Lung (tissue), 12 donors: ENCODE measurements around the gene CEP85L. TPM values are rescaled to one million over a fixed set of nuclear protein-coding genes. Genes with fewer than 3 reads are reported as not detected.

Experiments
- ATAC-seq: fragments of 200-7000 bp; cut with Tn5 transposase; one replicate; pipeline ENCODE4 v1.9.1; 2020; ENCODE audit warnings: moderate number of reproducible peaks; ENCODE audit not compliant: insufficient read depth, low FRiP score
- DNase-seq, 3 donors: peaks; one replicate each; pipeline ENCODE4 v3.0.0-alpha.2; 2013 to 2017
- H3K27ac ChIP-seq, 2 donors: one replicate each; pipeline ENCODE4 v1.5.1; 2013; ENCODE audit warnings: mild to moderate bottlenecking in 2 of 2, moderate library complexity in 2 of 2, control low read depth in 1 of 2, inconsistent platforms in 1 of 2, low read depth in 1 of 2, low read length in 1 of 2
- H3K27me3 ChIP-seq, 3 donors: one replicate each; pipeline ENCODE4 v1.5.1; 2013; ENCODE audit warnings: low read length in 2 of 3; ENCODE audit not compliant: control insufficient read depth in 3 of 3, insufficient read depth in 3 of 3
- H3K36me3 ChIP-seq, 4 donors: one replicate each; pipeline ENCODE4 v1.5.1; 2013; ENCODE audit warnings: low read length in 4 of 4, mild to moderate bottlenecking in 1 of 4, moderate library complexity in 1 of 4; ENCODE audit not compliant: control insufficient read depth in 4 of 4, insufficient read depth in 4 of 4
- H3K4me1 ChIP-seq, 5 donors: one replicate each; pipeline ENCODE4 v1.5.1; 2013; ENCODE audit warnings: low read length in 5 of 5, mild to moderate bottlenecking in 2 of 5, moderate library complexity in 1 of 5; ENCODE audit not compliant: control insufficient read depth in 5 of 5, insufficient read depth in 5 of 5
- H3K4me3 ChIP-seq: one replicate; pipeline ENCODE4 v1.5.1; 2013; ENCODE audit warnings: mild to moderate bottlenecking, control low read depth, moderate library complexity
- H3K9ac ChIP-seq, 2 donors: one replicate each; pipeline ENCODE4 v1.5.1; 2013; ENCODE audit warnings: low read length in 2 of 2, control low read depth in 1 of 2; ENCODE audit not compliant: insufficient read depth in 1 of 2
- H3K9me3 ChIP-seq, 4 donors: one replicate each; pipeline ENCODE4 v1.5.1; 2013; ENCODE audit warnings: low read length in 3 of 4, mild to moderate bottlenecking in 1 of 4, moderate library complexity in 1 of 4; ENCODE audit not compliant: control insufficient read depth in 4 of 4, insufficient read depth in 3 of 4
- WGBS, 2 donors: extraction: QIAGEN DNeasy Blood & Tissue Kit; methylation state at CpG; one replicate each; pipeline ENCODE4 v1.1.7; 2013; 5-methylcytosine and 5-hydroxymethylcytosine counted together
- polyA plus RNA-seq, 2 donors: library from polyadenylated mRNA; stranded (reverse); fragments of 200-250 nt; gene quantifications; one replicate each; pipeline ENCODE4 v1.2.1, GENCODE V29; 2013
- total RNA-seq, 2 donors: library from RNA; depleted of rRNA in 1 of 2; stranded (reverse); fragments of >200 nt in 1 of 2; gene quantifications; one replicate each; pipeline ENCODE4 v1.2.1, GENCODE V29; 2014 to 2021
- TF ChIP-seq, protein P1 (sequence below): IDR thresholded peaks from 2 replicates; pipeline ENCODE4 v1.5.1; 2012; ENCODE audit warnings: mild to moderate bottlenecking; ENCODE audit errors: control extremely low read depth, extremely low read depth
- donor health status: control.
- donor health status: control.
- donor health status: Bipolar disorder and iron deficiency.
- donor health status: healthy.
- donor health status: DM: yes; HTN: yes; CAD: no.

Gene CEP85L
- total and polyA plus RNA-seq, 4 donors, result 1.3 to 40.8 (median 7.1) TPM

DNA sequence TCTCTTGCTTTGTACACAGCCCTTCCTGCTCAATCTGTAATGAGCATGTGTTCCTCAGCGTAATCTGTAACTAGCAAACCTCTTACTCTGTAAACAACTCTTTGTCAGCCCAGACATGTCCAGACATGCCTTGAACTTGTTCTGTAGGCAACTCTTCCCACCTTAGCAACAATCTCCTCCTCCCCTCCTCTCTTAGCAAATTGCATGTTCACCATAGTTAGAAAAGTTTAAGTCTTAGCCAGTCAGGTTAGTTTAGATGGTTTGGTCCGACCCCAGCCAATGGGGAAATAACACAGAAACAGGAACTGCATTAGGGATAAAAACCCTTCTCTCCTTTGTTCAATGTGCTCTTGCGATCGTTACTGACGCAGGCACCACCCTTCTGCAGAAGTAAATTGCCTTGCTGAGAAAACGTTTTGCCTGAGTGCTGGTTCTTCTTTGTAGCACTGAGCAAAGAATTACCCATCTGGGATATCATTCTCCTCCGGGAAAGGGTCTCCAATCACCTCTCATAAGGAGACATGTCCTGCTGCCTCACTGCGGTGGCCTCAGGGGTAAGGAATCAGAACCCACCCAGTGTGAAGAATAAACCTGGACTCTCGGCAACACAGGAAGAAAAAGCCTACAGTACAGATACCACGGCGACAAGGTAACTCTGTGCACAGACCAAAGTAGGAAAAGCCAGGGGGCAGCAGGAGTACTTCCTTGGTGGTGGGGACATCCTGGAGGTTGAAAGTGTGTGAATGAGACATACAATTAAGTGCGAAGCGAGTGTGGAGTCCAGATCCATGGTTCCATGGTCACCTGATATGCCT, 77.1 kb downstream of the CEP85L start:
- no peaks in the 10 kb centered on the region for H3K27me3 ChIP-seq
- peaks cover 3 to 28% (median 6%) of the 10 kb centered on the region in 4 donors for H3K36me3 ChIP-seq
- H3K9me3 ChIP-seq, result peaks cover 5 to 27% (median 15%) of the 10 kb centered on the region in 4 donors
- no peak overlapping the region for H3K9ac ChIP-seq
- H3K4me3 ChIP-seq, result no peak overlapping the region
- DNase-seq (no peak), ATAC-seq (no peak)
- TF ChIP-seq, protein P1, sequence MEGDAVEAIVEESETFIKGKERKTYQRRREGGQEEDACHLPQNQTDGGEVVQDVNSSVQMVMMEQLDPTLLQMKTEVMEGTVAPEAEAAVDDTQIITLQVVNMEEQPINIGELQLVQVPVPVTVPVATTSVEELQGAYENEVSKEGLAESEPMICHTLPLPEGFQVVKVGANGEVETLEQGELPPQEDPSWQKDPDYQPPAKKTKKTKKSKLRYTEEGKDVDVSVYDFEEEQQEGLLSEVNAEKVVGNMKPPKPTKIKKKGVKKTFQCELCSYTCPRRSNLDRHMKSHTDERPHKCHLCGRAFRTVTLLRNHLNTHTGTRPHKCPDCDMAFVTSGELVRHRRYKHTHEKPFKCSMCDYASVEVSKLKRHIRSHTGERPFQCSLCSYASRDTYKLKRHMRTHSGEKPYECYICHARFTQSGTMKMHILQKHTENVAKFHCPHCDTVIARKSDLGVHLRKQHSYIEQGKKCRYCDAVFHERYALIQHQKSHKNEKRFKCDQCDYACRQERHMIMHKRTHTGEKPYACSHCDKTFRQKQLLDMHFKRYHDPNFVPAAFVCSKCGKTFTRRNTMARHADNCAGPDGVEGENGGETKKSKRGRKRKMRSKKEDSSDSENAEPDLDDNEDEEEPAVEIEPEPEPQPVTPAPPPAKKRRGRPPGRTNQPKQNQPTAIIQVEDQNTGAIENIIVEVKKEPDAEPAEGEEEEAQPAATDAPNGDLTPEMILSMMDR, result no peak
- 94% methylated on average over 13 of the region's 13 CpGs for WGBS, 2 donors
- no peaks in the 10 kb centered on the region for H3K4me1 ChIP-seq
- H3K27ac ChIP-seq, result no peak overlapping the region

DNA sequence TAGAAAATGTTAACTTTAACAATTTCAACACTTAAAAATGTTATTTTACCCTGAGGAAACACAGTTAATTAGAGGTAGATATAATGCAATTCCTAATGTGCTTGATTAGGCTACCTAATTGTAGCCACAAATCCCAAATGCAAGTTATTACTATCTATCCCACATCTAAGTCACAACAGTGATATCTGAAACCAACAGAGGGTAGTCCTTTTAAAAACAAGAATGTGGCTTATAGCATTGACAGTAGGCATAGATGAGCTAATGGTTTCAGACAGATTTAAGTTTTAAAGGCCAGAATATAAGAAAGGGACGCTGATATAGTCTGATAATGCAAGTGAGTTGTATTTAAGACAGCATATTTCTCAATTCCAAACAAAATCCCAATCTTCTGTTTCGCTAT, 80.3 kb downstream of the CEP85L start:
- no peak overlapping the region for H3K27ac ChIP-seq
- ATAC-seq (no peak), DNase-seq (no peak)
- TF ChIP-seq, protein P1, result no peak
- no peaks in the 10 kb centered on the region for H3K4me1 ChIP-seq
- 94 to 96% methylated on average over 2 of the region's 2 CpGs for WGBS, 2 donors
- H3K9ac ChIP-seq, result no peak overlapping the region
- no peaks in the 10 kb centered on the region for H3K27me3 ChIP-seq
- H3K9me3 ChIP-seq, result peaks cover 5 to 19% (median 8%) of the 10 kb centered on the region in 4 donors
- no peak overlapping the region for H3K4me3 ChIP-seq
- H3K36me3 ChIP-seq, result peaks cover 3 to 19% (median 6%) of the 10 kb centered on the region in 4 donors

DNA sequence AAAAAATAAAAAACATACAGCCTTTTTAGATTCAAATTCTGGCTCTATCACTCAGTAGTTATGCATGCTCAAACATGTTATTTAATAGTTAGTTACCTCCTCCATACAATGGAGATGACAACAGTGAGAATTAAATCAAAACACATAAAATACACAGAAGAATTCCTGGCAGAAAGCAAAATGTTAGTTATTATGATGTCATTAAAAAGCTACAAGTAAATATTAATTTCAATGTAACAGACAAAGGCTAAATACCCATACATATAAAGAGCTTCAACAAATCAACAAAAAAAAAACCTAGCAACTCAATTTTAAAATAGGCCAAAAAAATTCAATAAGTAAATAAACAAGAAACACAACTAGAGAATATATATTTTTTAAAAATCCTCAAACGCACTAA, 81.9 kb downstream of the CEP85L start:
- no peak for DNase-seq
- no peaks in the 10 kb centered on the region for H3K27me3 ChIP-seq

More for the DNA sequence above, 81.9 kb downstream of the CEP85L start:
- ATAC-seq, result no peak
- H3K4me1 ChIP-seq, result no peaks in the 10 kb centered on the region
- WGBS, 2 donors, result 98 to 99% methylated on average over 1 of the region's 1 CpG
- peaks cover under 1 to 7% (median 4%) of the 10 kb centered on the region in 4 donors for H3K9me3 ChIP-seq
- H3K9ac ChIP-seq, result no peak overlapping the region
- TF ChIP-seq, protein P1, result no peak
- H3K4me3 ChIP-seq, result no peak overlapping the region
- peaks cover 0 to 6% (median 5%) of the 10 kb centered on the region in 4 donors for H3K36me3 ChIP-seq
- H3K27ac ChIP-seq, result no peak overlapping the region
